G401 (cell line): ENCODE data around the gene SHCBP1L. TPM values are rescaled to one million over a fixed set of nuclear protein-coding genes. Genes with fewer than 3 reads are reported as not detected.

Source experiments
- DNase-seq: peaks from one replicate; pipeline ENCODE4 v3.0.0-alpha.2; 2015; ENCODE audit warnings: low spot score
- in situ Hi-C: cut with HindIII; loops from 2 replicates; pipeline ENCODE4 v1.10.0; 2016; ENCODE audit warnings: low sequenced_read_pairs, mixed read lengths
- total RNA-seq: library from RNA; depleted of rRNA; stranded (reverse); fragments of >200 nt; shearing (Covaris generic); gene quantifications from 2 replicates; pipeline ENCODE4 v1.2.3, GENCODE V29; 2014; rRNA removed

The SHCBP1L gene
- total RNA-seq, 1 experiment from 2014 or later = not detected

GRCh38 chr1:182855911-182856310 lies 97.1 kb downstream of the SHCBP1L start:
- in situ Hi-C loops = no loop called here
- no peak for DNase-seq

GRCh38 chr1:182851825-182852224 lies 101.1 kb downstream of the SHCBP1L start:
- in situ Hi-C loops = no loop called here
- DNase-seq = no peak

- no peak for DNase-seq
- in situ Hi-C loops = no loop called here
These were observed 102.6 kb downstream of the SHCBP1L start for GRCh38 chr1:182850319-182850718.

Other genes starting within 250 kb of the SHCBP1L start
- not detected in 2 replicates for gene NPL, start 163.4 kb downstream of the SHCBP1L start, total RNA-seq
- 237 and 290 TPM in 2 replicates for gene DHX9, start 113.8 kb downstream of the SHCBP1L start, total RNA-seq
- 44.7 and 68.9 TPM in 2 replicates for gene LAMC1, start 70.3 kb upstream of the SHCBP1L start, total RNA-seq
- 0.61 and 0.68 TPM in 2 replicates for gene LAMC2, start 233.1 kb upstream of the SHCBP1L start, total RNA-seq